ENCODE data around the gene MYOF. TPM values are rescaled to one million over a fixed set of nuclear protein-coding genes. Genes with fewer than 3 reads are reported as not detected.

The MYOF gene
- total and polyA plus RNA-seq, 12 donors = 4.1 to 119 (median 49.6) TPM

- intact Hi-C loops (cut with DNase I) = no loop called here
- 75 to 94% (median 89%) methylated on average over 5 of the region's 5 CpGs for WGBS, 4 donors
- peak overlapping the region in 4 of 5 donors; percentile 60 to 96 (median 94) for H3K27ac ChIP-seq
Observed at GRCh38 chr10:93464776-93465388, 17.3 kb downstream of the MYOF start.

DNA sequence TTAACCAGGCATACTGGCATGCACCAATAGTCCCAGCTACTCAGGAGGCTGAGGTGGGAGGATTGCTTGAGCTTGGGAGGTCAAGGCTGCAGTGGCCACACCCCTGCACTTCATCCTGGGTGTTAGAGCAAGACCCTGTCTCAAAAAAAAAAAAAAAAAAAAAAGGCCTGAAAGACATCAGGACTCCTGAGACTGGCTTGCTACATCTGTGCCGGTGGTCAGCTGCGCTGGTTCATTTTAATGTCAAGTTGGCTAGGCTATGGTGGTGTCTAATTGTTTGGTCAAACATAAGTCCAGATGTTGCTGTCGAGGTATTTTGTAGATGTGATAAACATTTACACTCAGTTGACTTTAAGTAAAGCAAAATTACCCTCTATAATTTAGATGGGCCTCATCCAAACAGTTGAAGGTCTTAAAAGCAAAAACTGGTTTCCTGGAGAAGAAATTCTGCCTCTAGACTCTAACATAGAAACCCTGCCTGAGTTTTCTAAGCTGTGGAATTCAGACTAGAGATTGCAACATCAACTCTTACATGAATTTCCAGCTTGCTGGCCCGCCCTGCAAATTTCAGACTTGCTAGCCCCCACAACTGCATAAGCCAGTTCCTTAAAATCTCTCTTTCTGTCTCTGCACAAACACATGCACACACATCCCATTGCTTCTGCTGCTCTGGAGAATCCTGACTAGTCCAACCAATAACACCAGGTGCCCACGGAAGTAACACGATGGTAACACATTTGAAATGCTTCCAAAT, 18.2 kb downstream of the MYOF start:
- peaks cover 40 to 61% of the 10 kb centered on the region in 2 donors for H3K4me1 ChIP-seq (replicated peaks in 1 of 2)
- H3K9me3 ChIP-seq (replicated peaks in 1 of 3) = no peaks in the 10 kb centered on the region
- no peak overlapping the region for H3K4me3 ChIP-seq
- WGBS, 4 donors = 71 to 81% (median 78%) methylated on average over 6 of the region's 6 CpGs
- TF ChIP-seq POLR2A (IDR thresholded peaks at IDR 0.05) = no peak
- TF ChIP-seq, protein P1, sequence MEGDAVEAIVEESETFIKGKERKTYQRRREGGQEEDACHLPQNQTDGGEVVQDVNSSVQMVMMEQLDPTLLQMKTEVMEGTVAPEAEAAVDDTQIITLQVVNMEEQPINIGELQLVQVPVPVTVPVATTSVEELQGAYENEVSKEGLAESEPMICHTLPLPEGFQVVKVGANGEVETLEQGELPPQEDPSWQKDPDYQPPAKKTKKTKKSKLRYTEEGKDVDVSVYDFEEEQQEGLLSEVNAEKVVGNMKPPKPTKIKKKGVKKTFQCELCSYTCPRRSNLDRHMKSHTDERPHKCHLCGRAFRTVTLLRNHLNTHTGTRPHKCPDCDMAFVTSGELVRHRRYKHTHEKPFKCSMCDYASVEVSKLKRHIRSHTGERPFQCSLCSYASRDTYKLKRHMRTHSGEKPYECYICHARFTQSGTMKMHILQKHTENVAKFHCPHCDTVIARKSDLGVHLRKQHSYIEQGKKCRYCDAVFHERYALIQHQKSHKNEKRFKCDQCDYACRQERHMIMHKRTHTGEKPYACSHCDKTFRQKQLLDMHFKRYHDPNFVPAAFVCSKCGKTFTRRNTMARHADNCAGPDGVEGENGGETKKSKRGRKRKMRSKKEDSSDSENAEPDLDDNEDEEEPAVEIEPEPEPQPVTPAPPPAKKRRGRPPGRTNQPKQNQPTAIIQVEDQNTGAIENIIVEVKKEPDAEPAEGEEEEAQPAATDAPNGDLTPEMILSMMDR (IDR thresholded peaks at IDR 0.05) = no peak
- no peaks in the 10 kb centered on the region for H3K27me3 ChIP-seq
- intact Hi-C loops (cut with DNase I) = no loop called here
- peak in 2 of 7 donors; percentile 44 to 65 for DNase-seq
- H3K36me3 ChIP-seq (replicated peaks in 1 of 2) = no peaks in the 10 kb centered on the region
- peak overlapping the region in 3 of 5 donors; percentile 32 to 95 (median 92) for H3K27ac ChIP-seq

More at GRCh38 chr10:93464776-93465388, 17.3 kb downstream of the MYOF start:
- H3K4me3 ChIP-seq = no peak overlapping the region
- H3K4me1 ChIP-seq (replicated peaks in 1 of 2) = peaks cover 47 to 66% of the 10 kb centered on the region in 2 donors
- no peak for DNase-seq
- TF ChIP-seq POLR2A (IDR thresholded peaks at IDR 0.05) = no peak
- TF ChIP-seq, protein P1 (IDR thresholded peaks at IDR 0.05) = no peak
- no peaks in the 10 kb centered on the region for H3K36me3 ChIP-seq (replicated peaks in 1 of 2)
- no peaks in the 10 kb centered on the region for H3K9me3 ChIP-seq (replicated peaks in 1 of 3)
- H3K27me3 ChIP-seq = no peaks in the 10 kb centered on the region

DNA sequence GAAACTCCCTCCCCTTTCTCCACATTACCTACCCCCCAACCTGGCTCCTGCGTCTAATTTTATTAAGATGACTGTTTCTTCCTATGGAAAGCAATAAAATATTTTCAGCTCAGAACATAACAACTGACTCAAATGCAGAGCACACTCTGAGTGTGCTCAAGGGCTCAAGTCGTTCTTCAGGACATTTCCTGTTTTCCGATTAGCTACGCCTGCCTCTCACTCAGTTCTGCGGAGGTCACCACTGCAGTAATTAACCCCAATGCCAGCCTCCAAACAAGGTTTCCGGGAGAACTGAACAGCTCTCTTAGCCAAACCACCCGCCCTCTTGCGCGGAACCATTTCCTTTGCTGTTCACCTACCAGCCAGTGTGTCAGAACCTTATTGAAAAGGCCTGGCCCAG, 19.3 kb downstream of the MYOF start:
- Histone ChIP-seq H3K9me3 (replicated peaks in 1 of 3) (no peaks in the 10 kb centered on the region), H3K27ac (peak overlapping the region in 3 of 5 donors; percentile 52 to 66 (median 66)), H3K36me3 (replicated peaks in 1 of 2) (no peaks in the 10 kb centered on the region), H3K4me3 (no peak overlapping the region), H3K27me3 (no peaks in the 10 kb centered on the region), H3K4me1 (replicated peaks in 1 of 2) (peaks cover 38 to 61% of the 10 kb centered on the region in 2 donors)
- WGBS, 4 donors = 46 to 54% (median 49%) methylated on average over 9 of the region's 9 CpGs
- intact Hi-C loops (cut with DNase I) = no loop called here
- DNase-seq = peak in 5 of 7 donors; percentile 28 to 64 (median 40)
- TF ChIP-seq, protein P1 (IDR thresholded peaks at IDR 0.05) = no peak
- no peak for TF ChIP-seq POLR2A (IDR thresholded peaks at IDR 0.05)

DNA sequence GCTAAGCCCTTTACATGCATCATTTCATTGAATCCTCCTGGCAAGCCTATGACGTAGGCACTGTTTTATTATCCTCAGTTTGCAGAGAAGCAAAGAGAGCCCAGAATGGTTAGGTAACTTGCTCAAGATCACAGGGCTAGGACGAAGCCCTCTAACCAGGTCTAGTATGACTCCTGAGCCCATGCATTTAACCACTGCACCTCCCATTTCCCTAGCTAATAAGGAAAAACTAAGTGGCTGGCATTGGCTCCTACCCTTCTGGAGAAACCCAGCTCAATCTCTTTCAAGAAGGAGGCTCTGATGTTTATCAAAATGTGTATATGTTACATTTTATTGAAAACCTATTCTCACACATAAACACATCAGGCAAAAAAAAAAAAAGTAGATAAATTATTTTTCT, 19.8 kb downstream of the MYOF start:
- Histone ChIP-seq H3K9me3 (replicated peaks in 1 of 3) (no peaks in the 10 kb centered on the region), H3K27ac (peak overlapping the region in 2 of 5 donors; percentile 52 to 66), H3K4me1 (replicated peaks in 1 of 2) (peaks cover 38 to 59% of the 10 kb centered on the region in 2 donors), H3K27me3 (no peaks in the 10 kb centered on the region), H3K4me3 (no peak overlapping the region), H3K36me3 (replicated peaks in 1 of 2) (no peaks in the 10 kb centered on the region)
- TF ChIP-seq, protein P1 (IDR thresholded peaks at IDR 0.05) = no peak
- TF ChIP-seq POLR2A (IDR thresholded peaks at IDR 0.05) = no peak
- no peak for DNase-seq
- WGBS, 4 donors = 19 to 62% (median 30%) methylated on average over 2 of the region's 2 CpGs
- intact Hi-C loops (cut with DNase I) = no loop called here
